ENCODE results near the gene GPR78. TPM values are rescaled to one million over a fixed set of nuclear protein-coding genes. Genes with fewer than 3 reads are reported as not detected.

GPR78 gene
- total RNA-seq, 2 donors from 2014 or later: not detected

DNA sequence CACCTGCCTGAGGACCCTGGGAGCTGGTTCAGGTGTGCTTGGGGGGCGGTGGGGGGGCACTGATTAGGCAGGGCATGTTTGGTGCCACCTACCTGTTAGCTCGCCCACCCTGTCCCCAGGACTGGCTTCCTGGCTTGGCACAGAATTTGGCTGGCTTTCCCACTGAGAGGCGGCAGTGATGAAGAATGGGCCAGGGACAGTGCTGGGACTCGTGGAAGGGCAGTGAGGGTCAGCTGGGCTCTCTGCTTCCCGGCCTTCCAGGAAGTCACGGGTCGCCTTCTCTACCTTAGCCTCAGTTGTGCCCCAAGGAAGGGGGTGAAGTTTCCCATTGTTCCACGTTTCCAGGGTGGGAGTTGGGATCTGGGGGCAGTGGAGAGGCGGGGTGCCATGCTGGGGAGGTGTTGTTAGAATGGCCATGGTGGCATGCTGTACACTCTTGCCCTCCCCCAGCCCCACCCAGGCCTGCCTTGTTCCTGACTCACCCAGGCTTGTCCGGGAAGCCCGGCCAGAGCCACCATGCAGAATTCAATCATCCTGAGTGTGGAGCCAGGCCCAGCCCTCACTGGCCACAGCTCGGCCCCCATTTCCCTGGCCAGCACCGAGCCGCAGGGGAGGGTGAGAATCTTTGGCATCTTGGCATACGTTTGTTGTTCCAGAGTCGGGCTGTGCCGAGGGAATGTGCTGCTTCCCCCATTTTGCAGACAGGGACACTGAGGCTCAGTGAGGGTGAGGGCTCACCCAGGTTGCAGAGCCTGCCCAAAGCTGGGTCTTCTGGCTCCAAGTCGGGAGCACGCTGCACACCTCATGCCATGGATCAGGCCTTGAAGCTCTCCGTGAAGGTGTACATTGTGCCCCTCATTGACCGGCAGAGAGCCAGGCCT lies 21.9 kb upstream of the GPR78 start:
- no peak overlapping the region for H3K27ac ChIP-seq
- intact Hi-C loops (cut with DNase I): no loop called here
- no peak for DNase-seq
- ATAC-seq: no peak
- 77 to 89% methylated on average over 6 to 21 of the region's 21 CpGs for WGBS, 2 donors
- no peaks in the 10 kb centered on the region for H3K9me3 ChIP-seq
- no peaks in the 10 kb centered on the region for H3K36me3 ChIP-seq (replicated peaks in 1 of 2; ENCODE audit: insufficient read depth in 1 of 2, low read depth in 2 of 2)
- H3K4me1 ChIP-seq: no peaks in the 10 kb centered on the region
- H3K4me3 ChIP-seq: no peak overlapping the region
- TF ChIP-seq, protein P1, sequence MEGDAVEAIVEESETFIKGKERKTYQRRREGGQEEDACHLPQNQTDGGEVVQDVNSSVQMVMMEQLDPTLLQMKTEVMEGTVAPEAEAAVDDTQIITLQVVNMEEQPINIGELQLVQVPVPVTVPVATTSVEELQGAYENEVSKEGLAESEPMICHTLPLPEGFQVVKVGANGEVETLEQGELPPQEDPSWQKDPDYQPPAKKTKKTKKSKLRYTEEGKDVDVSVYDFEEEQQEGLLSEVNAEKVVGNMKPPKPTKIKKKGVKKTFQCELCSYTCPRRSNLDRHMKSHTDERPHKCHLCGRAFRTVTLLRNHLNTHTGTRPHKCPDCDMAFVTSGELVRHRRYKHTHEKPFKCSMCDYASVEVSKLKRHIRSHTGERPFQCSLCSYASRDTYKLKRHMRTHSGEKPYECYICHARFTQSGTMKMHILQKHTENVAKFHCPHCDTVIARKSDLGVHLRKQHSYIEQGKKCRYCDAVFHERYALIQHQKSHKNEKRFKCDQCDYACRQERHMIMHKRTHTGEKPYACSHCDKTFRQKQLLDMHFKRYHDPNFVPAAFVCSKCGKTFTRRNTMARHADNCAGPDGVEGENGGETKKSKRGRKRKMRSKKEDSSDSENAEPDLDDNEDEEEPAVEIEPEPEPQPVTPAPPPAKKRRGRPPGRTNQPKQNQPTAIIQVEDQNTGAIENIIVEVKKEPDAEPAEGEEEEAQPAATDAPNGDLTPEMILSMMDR (IDR thresholded peaks at IDR 0.05): no peak
- TF ChIP-seq POLR2A (IDR thresholded peaks at IDR 0.05): no peak
- no peaks in the 10 kb centered on the region for H3K27me3 ChIP-seq

DNA sequence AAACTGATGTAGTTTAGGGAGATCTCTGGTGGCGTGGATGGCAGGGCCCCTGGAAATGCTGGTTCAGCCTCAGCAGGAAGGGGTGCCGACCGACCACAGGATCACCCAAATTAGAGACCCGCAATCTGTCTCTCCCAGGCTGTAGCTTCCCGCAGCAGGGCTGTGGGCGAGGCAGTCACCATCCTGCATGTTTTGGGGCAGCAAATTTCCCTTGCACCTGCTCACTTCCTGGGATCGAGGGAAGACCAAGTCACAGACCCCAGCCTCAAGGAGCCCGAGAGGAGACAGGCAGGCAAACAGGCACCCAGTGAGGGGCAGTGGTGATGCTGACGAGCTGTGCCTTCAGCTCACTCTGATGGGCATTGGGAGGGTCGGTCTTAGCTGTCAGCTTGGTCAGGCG lies 21.2 kb upstream of the GPR78 start:
- no peaks in the 10 kb centered on the region for H3K36me3 ChIP-seq (replicated peaks in 1 of 2; ENCODE audit: insufficient read depth in 1 of 2, low read depth in 2 of 2)
- 87 to 92% methylated on average over 7 to 11 of the region's 11 CpGs for WGBS, 2 donors
- ATAC-seq (no peak), DNase-seq (no peak)
- TF ChIP-seq POLR2A (IDR thresholded peaks at IDR 0.05): no peak
- TF ChIP-seq, protein P1 (IDR thresholded peaks at IDR 0.05): no peak
- H3K4me1 ChIP-seq: no peaks in the 10 kb centered on the region
- intact Hi-C loops (cut with DNase I): no loop called here
- no peaks in the 10 kb centered on the region for H3K9me3 ChIP-seq
- no peaks in the 10 kb centered on the region for H3K27me3 ChIP-seq
- no peak overlapping the region for H3K4me3 ChIP-seq
- H3K27ac ChIP-seq: no peak overlapping the region

DNA sequence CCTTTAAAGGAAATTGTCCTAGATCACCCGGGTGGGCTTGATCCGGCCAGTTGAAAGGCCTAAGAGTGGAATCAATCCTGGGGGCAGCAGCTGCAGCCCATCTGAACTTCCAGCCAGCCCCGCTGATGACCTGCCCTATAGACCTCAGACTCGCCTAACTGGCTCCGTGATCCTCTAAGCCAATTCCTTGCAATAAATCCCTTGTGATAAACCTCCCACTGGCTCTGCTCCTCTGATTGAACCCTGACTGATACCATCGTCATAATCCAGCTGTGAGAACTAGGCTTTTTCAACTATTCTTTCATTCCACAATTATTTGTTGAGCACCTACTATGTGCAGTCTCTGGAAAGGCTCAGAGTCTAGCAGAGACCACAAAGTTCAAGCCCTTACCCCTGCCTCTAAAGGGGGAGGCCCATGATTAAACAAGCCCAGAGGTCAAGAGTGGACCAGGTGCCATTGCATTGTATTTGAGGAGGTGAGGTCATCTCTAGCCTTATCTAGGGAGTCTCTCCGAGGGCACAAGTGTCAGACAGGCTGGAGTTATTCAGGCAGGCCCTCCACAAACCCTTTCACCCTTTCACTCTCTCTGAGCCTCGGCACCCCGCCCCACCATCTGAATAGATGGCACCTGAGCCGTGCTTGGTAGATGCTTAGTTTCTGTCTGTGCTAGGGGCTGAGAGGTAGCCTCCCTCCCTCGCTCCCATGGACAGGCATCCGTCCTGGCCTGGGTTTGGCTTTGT lies 20.5 kb upstream of the GPR78 start:
- intact Hi-C loops (cut with DNase I): no loop called here
- Histone ChIP-seq H3K27ac (no peak overlapping the region), H3K4me3 (no peak overlapping the region), H3K36me3 (replicated peaks in 1 of 2; ENCODE audit: insufficient read depth in 1 of 2, low read depth in 2 of 2) (no peaks in the 10 kb centered on the region), H3K27me3 (no peaks in the 10 kb centered on the region), H3K9me3 (no peaks in the 10 kb centered on the region), H3K4me1 (no peaks in the 10 kb centered on the region)
- WGBS, 2 donors: 75 to 84% methylated on average over 9 to 12 of the region's 12 CpGs
- TF ChIP-seq POLR2A (IDR thresholded peaks at IDR 0.05): no peak
- TF ChIP-seq, protein P1 (IDR thresholded peaks at IDR 0.05): no peak
- ATAC-seq (no peak), DNase-seq (no peak)

DNA sequence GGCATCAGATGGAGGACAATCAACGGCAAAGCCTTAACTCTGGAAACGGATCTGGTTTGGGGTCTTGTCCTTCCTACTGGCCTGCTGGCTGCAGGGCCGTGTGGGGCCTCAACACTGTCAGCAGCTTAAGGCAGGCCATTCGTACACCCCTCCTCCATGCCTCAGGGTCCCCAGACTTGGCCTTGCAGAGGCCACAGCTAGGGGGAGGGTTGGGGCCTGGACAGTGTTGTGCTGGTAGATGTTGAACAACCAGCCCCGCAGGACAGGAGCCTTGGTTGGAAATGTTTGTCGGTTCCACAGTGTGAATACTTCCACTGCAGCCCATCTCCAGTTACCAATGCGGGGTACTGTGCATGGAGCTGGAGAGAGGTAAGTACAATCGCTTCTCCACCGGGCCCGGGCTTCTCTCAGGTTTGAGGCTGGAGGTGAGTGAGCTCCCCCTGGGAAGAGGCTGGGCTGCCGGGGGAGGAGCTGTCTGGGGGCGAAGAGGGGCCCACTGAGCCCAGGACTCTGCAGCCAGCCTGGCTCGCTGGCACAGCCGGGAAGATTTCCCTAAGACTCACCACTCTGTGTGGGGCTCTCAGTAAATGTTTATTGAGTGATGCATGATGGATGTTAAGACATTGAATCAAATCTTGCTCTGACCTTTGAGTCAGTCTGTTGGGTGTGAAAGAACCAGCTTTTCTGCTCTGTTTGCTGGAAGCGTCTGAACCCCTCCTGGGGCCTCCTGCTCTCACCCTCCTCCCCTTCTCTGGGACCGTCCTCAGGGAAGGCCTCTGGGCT lies 19.7 kb upstream of the GPR78 start:
- Histone ChIP-seq H3K9me3 (no peaks in the 10 kb centered on the region), H3K27ac (no peak overlapping the region), H3K4me3 (no peak overlapping the region), H3K27me3 (no peaks in the 10 kb centered on the region), H3K4me1 (no peaks in the 10 kb centered on the region), H3K36me3 (replicated peaks in 1 of 2; ENCODE audit: insufficient read depth in 1 of 2, low read depth in 2 of 2) (no peaks in the 10 kb centered on the region)
- WGBS, 2 donors: 68 to 88% methylated on average over 6 to 16 of the region's 16 CpGs
- intact Hi-C loops (cut with DNase I): no loop called here
- DNase-seq (no peak), ATAC-seq (no peak)
- TF ChIP-seq, protein P1 (IDR thresholded peaks at IDR 0.05): no peak
- TF ChIP-seq POLR2A (IDR thresholded peaks at IDR 0.05): no peak
